K562 (cell line): Measurements from ENCODE around the gene DNAJC1. TPM values are rescaled to one million over a fixed set of nuclear protein-coding genes. Genes with fewer than 3 reads are reported as not detected.

Experiments used
- ATAC-seq: fragments of 200-7000 bp; cut with Tn5 transposase; 3 replicates; pipeline ENCODE4 v1.9.1; 2020; ENCODE audit warnings: moderate library complexity
- BruUV-seq: library from RNA; stranded (reverse); fragments of 400-500 nt; replicated peaks from 2 replicates; lab custom pipeline; 2021; lab: Mats Ljungman, UMichigan
- CTCF ChIA-PET: fragments of 300-600 bp; formaldehyde crosslinking; extraction: SDS; loops from one replicate; lab custom pipeline; 2021; ENCODE audit warnings: low intra/inter-chr PET ratio; lab: Yijun Ruan, JAX
- POLR2A ChIA-PET: fragments of 300-600, 350-650 bp; sonication (Branson Sonifier 250); formaldehyde crosslinking; extraction: SDS; loops from one replicate; lab custom pipeline; 2021; ENCODE audit warnings: antibody characterized with exemption, inconsistent platforms; lab: Yijun Ruan, JAX
- DNase-seq, 4 experiments: peaks; one replicate each; pipeline versions ENCODE4 v3.0.0 to v3.0.0-alpha.2; 2011 to 2018; ENCODE audit warnings: low spot score in 3 of 4, mixed read lengths in 3 of 4; ENCODE audit errors: extremely low read depth in 1 of 4
- FAIRE-seq: peaks from 2 replicates; lab custom pipeline; 2011; peaks lifted over from hg19 to GRCh38; lab: Jason Lieb, UNC
- H2AFZ ChIP-seq: 2 replicates; pipeline ENCODE4 v1.6.0; 2011; ENCODE audit warnings: low read depth, low read length, control low read depth, inconsistent platforms
- H3K27ac ChIP-seq: fragments of 200-600 bp; 3 replicates; pipeline ENCODE4 v1.8.0; 2011; ENCODE audit warnings: low read depth, mild to moderate bottlenecking, control low read depth, inconsistent platforms, low read length, moderate library complexity, mixed read lengths; ENCODE audit errors: extremely low read depth
- H3K27me3 ChIP-seq, 2 experiments: fragments of 300-600 bp in 1 of 2; 2 replicates in 1 of 2; 3 replicates in 1 of 2; pipeline versions ENCODE4 v1.6.0 to v1.8.0; 2011; ENCODE audit warnings: inconsistent platforms in 2 of 2, low read length in 2 of 2, mild to moderate bottlenecking in 1 of 2, mixed read lengths in 1 of 2, moderate library complexity in 1 of 2; ENCODE audit not compliant: control insufficient read depth in 2 of 2, insufficient read depth in 2 of 2
- H3K36me3 ChIP-seq: fragments of 300-600 bp; 3 replicates; pipeline ENCODE4 v1.8.0; 2011; ENCODE audit warnings: mild to moderate bottlenecking, low read length, inconsistent platforms; ENCODE audit not compliant: control insufficient read depth, insufficient read depth
- H3K4me1 ChIP-seq, 2 experiments: fragments of 200-600 bp in 1 of 2; replicated peaks in 1 of 2; 2 replicates in 1 of 2; 3 replicates in 1 of 2; pipeline versions ENCODE4 v1.5.1 to v1.8.0; 2011; ENCODE audit warnings: inconsistent platforms in 2 of 2, low read length in 2 of 2, mild to moderate bottlenecking in 1 of 2, mixed read lengths in 1 of 2, moderate library complexity in 1 of 2; ENCODE audit not compliant: control insufficient read depth in 2 of 2, insufficient read depth in 2 of 2
- H3K4me2 ChIP-seq: 2 replicates; pipeline ENCODE4 v1.6.1; 2011; ENCODE audit warnings: low read length, control low read depth, inconsistent platforms, mixed read lengths; ENCODE audit not compliant: insufficient read depth
- H3K4me3 ChIP-seq: fragments of 200-600 bp; sonication (generic), shearing (Covaris generic); 2 replicates; pipeline ENCODE4 v1.5.1; 2016; ENCODE audit warnings: control low read depth, inconsistent platforms
- H3K79me2 ChIP-seq: fragments of 200-600 bp; 3 replicates; pipeline ENCODE4 v1.8.0; 2011; ENCODE audit warnings: low read length, inconsistent platforms; ENCODE audit not compliant: control insufficient read depth, insufficient read depth
- H3K9ac ChIP-seq, 2 experiments: 2 replicates each; pipeline versions ENCODE4 v1.6.0 to v1.6.1; 2011; ENCODE audit warnings: low read depth in 2 of 2, low read length in 2 of 2, control low read depth in 1 of 2, inconsistent platforms in 1 of 2, mild to moderate bottlenecking in 1 of 2, mixed read lengths in 1 of 2; ENCODE audit not compliant: insufficient read depth in 1 of 2
- H3K9me1 ChIP-seq: one replicate; pipeline ENCODE4 v1.6.0; 2011; ENCODE audit warnings: inconsistent platforms, mild to moderate bottlenecking, low read length, moderate library complexity; ENCODE audit not compliant: control insufficient read depth, insufficient read depth
- H3K9me3 ChIP-seq: replicated peaks from 2 replicates; pipeline ENCODE4 v1.5.1; 2011; ENCODE audit warnings: low read depth, low read length, inconsistent platforms; ENCODE audit not compliant: control insufficient read depth, insufficient read depth
- H4K20me1 ChIP-seq: replicated peaks from 2 replicates; pipeline ENCODE4 v1.6.1; 2011; ENCODE audit warnings: low read length, inconsistent platforms, mixed read lengths; ENCODE audit not compliant: control insufficient read depth, insufficient read depth
- ARID1B ChIP-seq: fragments of 450-650 bp; IDR thresholded peaks from 2 replicates; pipeline ENCODE4 v1.6.1; 2016; ENCODE audit warnings: antibody characterized with exemption, mild to moderate bottlenecking, inconsistent platforms
- BRF1 ChIP-seq: IDR thresholded peaks from 3 replicates; pipeline ENCODE4 v1.6.1; 2011; ENCODE audit warnings: borderline replicate concordance, mild to moderate bottlenecking; ENCODE audit not compliant: insufficient read length; ENCODE audit errors: extremely low read depth
- LEF1 ChIP-seq: fragments of 450-650 bp; IDR thresholded peaks from 2 replicates; pipeline ENCODE4 v1.6.1; 2016; ENCODE audit warnings: mild to moderate bottlenecking
- RBM17 ChIP-seq: fragments of 200-400 bp; formaldehyde crosslinking; IDR thresholded peaks from 2 replicates; pipeline ENCODE4 v1.6.1; 2017; ENCODE audit warnings: low read depth, mild to moderate bottlenecking, low read length, borderline replicate concordance
- STAT5A ChIP-seq: IDR thresholded peaks from 2 replicates; pipeline ENCODE4 v1.6.1; 2012; ENCODE audit warnings: low read length, inconsistent platforms, borderline replicate concordance
- ZKSCAN8 ChIP-seq: fragments of 200-800 bp; sonication (Bioruptor generic); IDR thresholded peaks from 2 replicates; pipeline ENCODE4 v1.6.1; 2016; ENCODE audit warnings: missing genetic modification characterization, missing compliant biosample characterization
- WGBS: fragments of 100-300 bp; shearing (Covaris generic); methylation state at CpG from one replicate; pipeline ENCODE4 v1.1.6; 2016; ENCODE audit warnings: low coverage, mixed read lengths; ENCODE audit not compliant: insufficient coverage; ENCODE audit errors: missing lambda C conversion rate; 5-methylcytosine and 5-hydroxymethylcytosine counted together
- in situ Hi-C: fragments of 300-500 bp; cut with MboI; formaldehyde crosslinking; loops from 4 replicates; pipeline ENCODE4 v1.15.0; 2018; ENCODE audit warnings: inconsistent platforms, mixed read lengths
- intact Hi-C: fragments of 100-400 bp; cut with micrococcal nuclease; formaldehyde crosslinking; loops from 2 replicates; pipeline ENCODE4 v1.14.2; 2022
- polyA plus RNA-seq, 8 experiments: library from polyadenylated mRNA; depleted of rRNA in 4 of 8; stranded (reverse) in 5 of 8; unstranded in 3 of 8; fragments of >200 nt; fragmentation: Nextera tagmentation in 2 of 8; fragmentation: Illumina TruSeq in 1 of 8; extraction: Ambion mirVana in 2 of 8; extraction: Trizol in 1 of 8; gene quantifications; 2 replicates each; pipeline versions ENCODE4 v1.2.1 to v1.2.3, GENCODE V29; 2011 to 2014; ENCODE audit warnings: inconsistent platforms in 1 of 8, missing spikeins in 1 of 8
- total RNA-seq, 7 experiments: library from RNA; depleted of rRNA in 6 of 7; stranded (reverse); fragments of >200 nt in 6 of 7; fragmentation: Illumina TruSeq in 2 of 7; extraction: Trizol in 2 of 7; gene quantifications; 2 replicates each; pipeline versions ENCODE4 v1.2.1 to v1.2.3, GENCODE V29; 2011 to 2021; ENCODE audit warnings: low replicate concordance in 1 of 7
- TF ChIP-seq, protein P1 (sequence below): IDR thresholded peaks from 3 replicates; pipeline ENCODE4 v1.6.1; 2011; ENCODE audit warnings: borderline replicate concordance, mild to moderate bottlenecking, moderate library complexity; ENCODE audit not compliant: insufficient read length; ENCODE audit errors: extremely low read depth
- TF ChIP-seq, protein P2 (sequence below): sonication (generic); IDR thresholded peaks from 2 replicates; pipeline ENCODE4 v1.6.1; 2016
- TF ChIP-seq, protein P3 (sequence below): fragments of 250-450 bp; sonication (Bioruptor Pico); IDR thresholded peaks from 2 replicates; pipeline ENCODE4 v1.8.0; 2022; ENCODE audit warnings: inconsistent platforms, mild to moderate bottlenecking, moderate library complexity, borderline replicate concordance

DNAJC1 gene
- total and polyA plus RNA-seq, 9 of the 15 experiments (the other 6 are each of a cell fraction or from before 2014, with no cell fraction given) = 5.4 to 77.6 (median 40.3) TPM

DNA sequence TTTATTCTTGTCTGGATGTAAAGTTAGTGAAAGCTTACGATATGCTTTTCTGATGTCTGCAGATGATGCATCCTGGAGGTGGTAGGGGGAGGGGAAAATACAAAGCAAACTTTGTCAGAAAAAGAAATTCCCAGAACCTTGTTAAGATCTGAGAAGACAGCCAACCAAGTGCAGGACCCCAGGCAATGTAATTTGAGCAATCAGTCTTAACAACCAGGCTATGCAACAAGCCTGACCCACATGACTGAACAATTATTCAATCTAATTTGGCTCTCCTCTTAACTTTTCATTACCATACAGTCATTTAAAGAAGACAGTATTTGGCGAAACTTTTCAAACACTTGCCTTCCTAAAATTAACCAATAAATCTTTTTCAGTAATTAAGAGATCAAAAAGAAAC lies 74.5 kb downstream of the DNAJC1 start:
- Histone ChIP-seq H3K9me1 (no peaks in the 10 kb centered on the region), H3K79me2 (peaks cover 50% of the 10 kb centered on the region), H3K4me3 (no peak overlapping the region), H3K27me3 (no peaks in the 10 kb centered on the region), H3K36me3 (no peaks in the 10 kb centered on the region; the same call in 2 of the 3 replicates), H3K4me2 (no peak overlapping the region), H2AFZ (no peak overlapping the region), H3K9me3 (no peaks in the 10 kb centered on the region), H3K9ac (no peak overlapping the region), H3K4me1 (peaks cover 0 to 26% of the 10 kb centered on the region in 2 experiments; a peak in 4 of 5 replicates), H4K20me1 (no peaks in the 10 kb centered on the region), H3K27ac (peak overlapping the region; percentile 26; the same call in 1 of the 3 replicates)
- peak; percentile 59 for ATAC-seq
- CTCF ChIA-PET = no interaction called here
- POLR2A ChIA-PET = no interaction called here
- DNase-seq = peak; percentile 13 to 71 (median 34)
- no TSS peak for BruUV-seq
- FAIRE-seq = peak; percentile 83
- intact Hi-C loops (no loop called here), in situ Hi-C loops (loop anchor here (25.0 kb wide), 1 partner anchor 442 kb away; no protein-coding TSS in a partner anchor)
- WGBS = 18% methylated on average over 2 of the region's 2 CpGs
- TF ChIP-seq RBM17 = no peak
- TF ChIP-seq LEF1 = no peak
- TF ChIP-seq, protein P1, sequence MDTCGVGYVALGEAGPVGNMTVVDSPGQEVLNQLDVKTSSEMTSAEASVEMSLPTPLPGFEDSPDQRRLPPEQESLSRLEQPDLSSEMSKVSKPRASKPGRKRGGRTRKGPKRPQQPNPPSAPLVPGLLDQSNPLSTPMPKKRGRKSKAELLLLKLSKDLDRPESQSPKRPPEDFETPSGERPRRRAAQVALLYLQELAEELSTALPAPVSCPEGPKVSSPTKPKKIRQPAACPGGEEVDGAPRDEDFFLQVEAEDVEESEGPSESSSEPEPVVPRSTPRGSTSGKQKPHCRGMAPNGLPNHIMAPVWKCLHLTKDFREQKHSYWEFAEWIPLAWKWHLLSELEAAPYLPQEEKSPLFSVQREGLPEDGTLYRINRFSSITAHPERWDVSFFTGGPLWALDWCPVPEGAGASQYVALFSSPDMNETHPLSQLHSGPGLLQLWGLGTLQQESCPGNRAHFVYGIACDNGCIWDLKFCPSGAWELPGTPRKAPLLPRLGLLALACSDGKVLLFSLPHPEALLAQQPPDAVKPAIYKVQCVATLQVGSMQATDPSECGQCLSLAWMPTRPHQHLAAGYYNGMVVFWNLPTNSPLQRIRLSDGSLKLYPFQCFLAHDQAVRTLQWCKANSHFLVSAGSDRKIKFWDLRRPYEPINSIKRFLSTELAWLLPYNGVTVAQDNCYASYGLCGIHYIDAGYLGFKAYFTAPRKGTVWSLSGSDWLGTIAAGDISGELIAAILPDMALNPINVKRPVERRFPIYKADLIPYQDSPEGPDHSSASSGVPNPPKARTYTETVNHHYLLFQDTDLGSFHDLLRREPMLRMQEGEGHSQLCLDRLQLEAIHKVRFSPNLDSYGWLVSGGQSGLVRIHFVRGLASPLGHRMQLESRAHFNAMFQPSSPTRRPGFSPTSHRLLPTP = no peak
- no peak for TF ChIP-seq BRF1
- TF ChIP-seq ARID1B = 0 out of 2 replicates have a peak, but pooled peaks have one; percentile 10
- TF ChIP-seq, protein P2, sequence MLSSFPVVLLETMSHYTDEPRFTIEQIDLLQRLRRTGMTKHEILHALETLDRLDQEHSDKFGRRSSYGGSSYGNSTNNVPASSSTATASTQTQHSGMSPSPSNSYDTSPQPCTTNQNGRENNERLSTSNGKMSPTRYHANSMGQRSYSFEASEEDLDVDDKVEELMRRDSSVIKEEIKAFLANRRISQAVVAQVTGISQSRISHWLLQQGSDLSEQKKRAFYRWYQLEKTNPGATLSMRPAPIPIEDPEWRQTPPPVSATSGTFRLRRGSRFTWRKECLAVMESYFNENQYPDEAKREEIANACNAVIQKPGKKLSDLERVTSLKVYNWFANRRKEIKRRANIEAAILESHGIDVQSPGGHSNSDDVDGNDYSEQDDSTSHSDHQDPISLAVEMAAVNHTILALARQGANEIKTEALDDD = 0 out of 2 replicates have a peak, but pooled peaks have one; percentile 49
- TF ChIP-seq ZKSCAN8 (CRISPR knock-in tag) = no peak
- TF ChIP-seq, protein P3, sequence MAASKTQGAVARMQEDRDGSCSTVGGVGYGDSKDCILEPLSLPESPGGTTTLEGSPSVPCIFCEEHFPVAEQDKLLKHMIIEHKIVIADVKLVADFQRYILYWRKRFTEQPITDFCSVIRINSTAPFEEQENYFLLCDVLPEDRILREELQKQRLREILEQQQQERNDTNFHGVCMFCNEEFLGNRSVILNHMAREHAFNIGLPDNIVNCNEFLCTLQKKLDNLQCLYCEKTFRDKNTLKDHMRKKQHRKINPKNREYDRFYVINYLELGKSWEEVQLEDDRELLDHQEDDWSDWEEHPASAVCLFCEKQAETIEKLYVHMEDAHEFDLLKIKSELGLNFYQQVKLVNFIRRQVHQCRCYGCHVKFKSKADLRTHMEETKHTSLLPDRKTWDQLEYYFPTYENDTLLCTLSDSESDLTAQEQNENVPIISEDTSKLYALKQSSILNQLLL (CRISPR knock-in tag) = no peak
- TF ChIP-seq STAT5A = peak; percentile 41; the same call in 1 of the 2 replicates
